HG03460 (cell line): ENCODE data around the gene AS3MT.
A peak's percentile ranks its signal among the peaks of the same experiment; 100 is the strongest.
"Not testable (repeated sequence)": the region's sequence is repeated elsewhere in the genome, so short reads cannot be mapped to it uniquely, and the experiment has no call there.

ENCODE experiments used
- ATAC-seq: cut with Tn5 transposase; IDR thresholded peaks from one replicate; pipeline ENCODE4 v1.9.1; 2021; ENCODE audit not compliant: unreplicated experiment

The AS3MT gene

GRCh38 chr10:102855731-102856436 is 13.4 kb upstream of the AS3MT start:
- not testable (repeated sequence) for ATAC-seq

GRCh38 chr10:102856758-102857424 is 12.4 kb upstream of the AS3MT start:
- ATAC-seq, result no peak

GRCh38 chr10:102859911-102860310 is 9.4 kb upstream of the AS3MT start:
- ATAC-seq, result no peak

DNA sequence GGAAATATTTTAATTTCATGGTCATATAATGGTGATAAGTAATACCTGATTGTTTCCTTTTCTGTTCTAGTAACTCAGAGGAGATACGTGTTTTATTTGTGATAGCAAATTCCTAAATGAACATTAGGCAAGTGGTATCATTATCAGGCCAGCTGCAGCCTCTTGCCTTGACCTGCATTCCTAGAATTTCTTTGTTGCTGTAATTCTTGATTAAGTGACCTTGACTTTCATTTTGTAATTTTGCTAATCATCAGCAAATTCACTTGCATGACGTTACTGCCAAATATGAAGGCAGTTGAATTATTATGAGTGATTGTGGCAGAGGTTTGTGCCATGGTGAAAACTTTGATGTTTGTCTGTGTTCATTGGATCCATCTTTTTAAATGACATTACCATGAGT is 5.6 kb upstream of the AS3MT start:
- no peak for ATAC-seq

DNA sequence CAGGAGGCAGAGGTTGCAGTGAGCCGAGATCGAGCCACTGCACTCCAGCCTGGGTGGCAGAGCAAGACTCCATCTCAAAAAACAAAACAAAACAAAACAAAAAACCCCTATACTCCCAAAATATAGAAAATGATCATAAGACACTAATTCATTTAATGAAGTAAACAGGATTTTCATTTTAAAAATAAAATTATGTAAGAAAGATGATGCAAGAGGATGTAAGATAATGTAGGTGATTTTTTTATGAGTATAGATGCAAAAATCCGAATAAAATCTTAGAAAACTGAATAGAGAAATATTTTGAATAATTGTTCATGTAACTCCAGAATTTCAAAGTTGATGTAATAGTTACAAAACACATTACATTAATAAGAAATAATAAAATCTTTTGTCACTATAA is 3.6 kb upstream of the AS3MT start:
- ATAC-seq, result no peak

DNA sequence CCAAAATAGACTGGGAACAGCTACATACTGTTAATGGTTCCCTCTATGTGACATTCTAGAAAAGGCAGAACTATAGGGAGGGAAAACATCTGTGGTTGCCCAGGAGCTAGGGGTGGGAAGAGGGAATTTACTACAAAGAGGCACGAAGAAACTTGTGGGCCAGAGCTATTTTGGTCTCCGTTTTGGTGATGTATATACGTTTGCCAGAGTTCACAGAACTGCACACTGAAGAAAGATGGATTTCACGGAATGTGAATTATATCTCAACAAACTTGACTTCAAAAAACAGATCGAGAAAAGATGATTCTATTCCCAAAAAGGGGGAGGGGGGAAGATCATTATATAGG is 386 bp upstream of the AS3MT start:
- ATAC-seq, result no peak

GRCh38 chr10:102870221-102870620 is 951 bp downstream of the AS3MT start:
- no peak for ATAC-seq

- ATAC-seq, result no peak
Observed at GRCh38 chr10:102872163-102872562, 2.9 kb downstream of the AS3MT start.

GRCh38 chr10:102876747-102877153 is 7.5 kb downstream of the AS3MT start:
- no peak for ATAC-seq

- no peak for ATAC-seq
Observed at GRCh38 chr10:102878629-102879028, 9.4 kb downstream of the AS3MT start.

DNA sequence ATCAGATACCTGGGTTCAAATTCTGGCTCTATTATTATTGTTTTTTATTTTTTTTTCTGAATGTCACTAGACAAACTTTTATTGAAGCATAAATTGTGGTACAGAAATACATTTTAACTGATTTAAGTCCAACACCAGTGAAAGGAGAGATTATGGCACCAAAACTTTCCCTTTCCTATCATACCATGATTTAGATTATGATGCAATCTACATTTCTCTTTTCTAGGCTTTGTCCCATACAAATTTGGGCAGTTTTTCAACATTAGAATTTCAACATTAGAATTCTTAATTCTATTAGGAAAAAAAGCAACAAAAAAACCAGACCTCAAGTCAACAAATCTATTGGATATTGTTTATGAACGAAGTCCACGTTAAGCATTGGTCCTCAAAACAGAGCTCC is 11.0 kb downstream of the AS3MT start:
- ATAC-seq, result no peak

- no peak for ATAC-seq
Observed at GRCh38 chr10:102888048-102888447, 18.8 kb downstream of the AS3MT start.

DNA sequence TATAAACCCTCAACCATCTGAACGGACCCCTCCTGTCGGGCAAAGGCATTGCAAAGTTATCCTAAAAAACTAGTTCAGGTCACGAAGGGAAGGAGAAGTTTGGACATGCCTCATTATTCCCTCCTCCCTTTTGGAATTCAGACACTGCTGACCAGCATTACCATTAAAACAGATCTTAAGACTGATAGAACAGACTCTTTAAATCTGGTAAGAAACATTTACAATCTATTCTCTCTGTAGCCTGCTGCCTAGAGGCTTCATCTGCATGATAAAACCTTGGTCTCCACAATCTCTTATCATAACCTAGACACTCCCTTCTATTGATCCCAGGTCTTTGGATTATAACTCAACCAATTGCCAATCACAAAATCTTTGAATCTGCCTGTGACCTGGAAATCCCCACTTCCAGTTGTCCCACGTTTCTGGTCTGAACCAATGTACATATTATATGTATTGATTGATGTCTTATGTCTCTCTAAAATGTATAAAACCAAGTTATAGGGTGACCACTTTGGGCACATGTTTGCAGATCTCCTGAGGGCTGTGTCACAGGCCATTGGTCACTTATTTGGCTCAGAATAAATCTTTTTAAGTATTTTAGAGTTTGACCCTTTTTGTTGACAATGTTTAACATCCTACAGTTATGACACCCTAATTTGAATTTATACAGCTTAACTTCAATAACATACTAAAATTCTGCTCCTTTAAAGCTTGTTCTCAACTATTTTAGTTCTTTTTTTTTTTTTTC is 25.4 kb downstream of the AS3MT start:
- ATAC-seq, result no peak

DNA sequence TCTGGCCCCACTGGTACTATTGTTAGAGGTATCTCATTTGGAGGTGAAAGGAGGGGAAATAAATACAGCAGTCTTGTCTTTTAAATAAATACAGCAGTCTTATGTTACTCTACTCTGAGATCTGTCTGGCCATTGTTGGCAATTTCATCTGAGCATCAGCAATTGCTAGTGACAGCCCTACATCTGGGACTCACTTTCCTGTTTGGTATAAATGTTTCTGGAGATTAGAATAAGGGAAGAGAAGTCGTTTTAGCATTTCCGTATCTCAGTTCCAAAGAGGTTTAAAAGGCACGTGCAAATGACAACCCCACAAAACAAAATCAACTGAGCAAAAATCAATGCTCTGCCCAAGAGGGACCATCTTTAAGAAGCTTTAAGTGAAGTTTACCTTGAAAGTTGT is 30.7 kb downstream of the AS3MT start:
- no peak for ATAC-seq

DNA sequence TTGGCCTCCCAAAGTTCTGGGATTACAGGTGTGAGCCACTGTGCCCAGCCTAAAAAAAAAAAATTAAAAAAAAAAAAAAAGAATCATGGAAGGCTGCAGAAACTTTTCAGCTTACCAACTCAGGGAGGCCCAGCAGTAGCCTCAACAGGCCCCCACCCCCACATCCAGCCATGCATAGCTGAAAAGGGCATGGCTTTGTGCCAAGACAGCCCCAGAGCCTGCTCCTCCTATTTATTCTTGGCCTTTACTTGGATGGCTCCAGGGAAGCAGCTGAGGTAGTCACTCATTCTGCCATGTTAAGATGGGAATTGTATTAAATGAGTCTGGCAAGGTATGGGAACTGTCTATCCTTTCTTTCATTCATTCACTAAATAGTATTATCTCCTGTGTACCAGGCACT is 35.1 kb downstream of the AS3MT start:
- no peak for ATAC-seq

DNA sequence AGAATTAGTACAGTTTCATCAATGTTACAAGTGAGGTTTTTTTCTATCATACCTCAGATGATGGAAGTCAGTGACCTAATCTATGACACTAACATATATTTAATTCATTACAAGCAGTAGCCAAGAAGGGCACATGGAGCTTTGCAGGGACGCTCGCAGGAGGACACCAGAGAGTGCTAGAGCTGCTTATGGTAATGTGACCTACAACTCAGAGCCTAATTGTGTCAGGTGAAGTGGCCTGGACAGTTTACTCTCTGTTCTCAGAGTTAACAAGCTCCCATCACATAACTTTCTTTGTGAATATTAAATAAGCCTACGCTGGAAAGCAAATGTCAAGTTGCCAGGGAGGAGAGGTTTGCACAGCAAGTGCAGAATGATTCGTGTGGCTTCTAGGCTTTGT is 37.2 kb downstream of the AS3MT start:
- no peak for ATAC-seq

DNA sequence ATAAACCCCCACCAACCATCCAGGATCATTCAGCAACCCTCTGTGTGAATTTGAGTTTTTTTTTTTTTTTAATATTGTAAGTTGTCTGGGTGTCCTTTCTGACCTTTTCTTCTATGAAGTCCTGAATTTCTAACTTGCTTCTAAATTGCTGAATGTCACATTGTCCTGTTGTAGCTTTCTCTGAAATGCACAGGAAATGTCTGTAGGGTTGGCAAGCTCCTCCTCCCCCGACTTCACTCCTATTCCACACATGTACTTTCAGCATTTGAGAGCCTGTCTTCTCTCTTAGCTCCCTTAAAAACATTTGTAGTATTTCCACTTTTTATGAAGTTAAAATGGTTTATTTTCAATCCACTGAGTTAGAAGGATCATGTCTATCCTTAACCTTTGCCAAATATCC is 45.5 kb downstream of the AS3MT start:
- no peak for ATAC-seq

GRCh38 chr10:102916173-102916572 is 46.9 kb downstream of the AS3MT start:
- ATAC-seq, result no peak

DNA sequence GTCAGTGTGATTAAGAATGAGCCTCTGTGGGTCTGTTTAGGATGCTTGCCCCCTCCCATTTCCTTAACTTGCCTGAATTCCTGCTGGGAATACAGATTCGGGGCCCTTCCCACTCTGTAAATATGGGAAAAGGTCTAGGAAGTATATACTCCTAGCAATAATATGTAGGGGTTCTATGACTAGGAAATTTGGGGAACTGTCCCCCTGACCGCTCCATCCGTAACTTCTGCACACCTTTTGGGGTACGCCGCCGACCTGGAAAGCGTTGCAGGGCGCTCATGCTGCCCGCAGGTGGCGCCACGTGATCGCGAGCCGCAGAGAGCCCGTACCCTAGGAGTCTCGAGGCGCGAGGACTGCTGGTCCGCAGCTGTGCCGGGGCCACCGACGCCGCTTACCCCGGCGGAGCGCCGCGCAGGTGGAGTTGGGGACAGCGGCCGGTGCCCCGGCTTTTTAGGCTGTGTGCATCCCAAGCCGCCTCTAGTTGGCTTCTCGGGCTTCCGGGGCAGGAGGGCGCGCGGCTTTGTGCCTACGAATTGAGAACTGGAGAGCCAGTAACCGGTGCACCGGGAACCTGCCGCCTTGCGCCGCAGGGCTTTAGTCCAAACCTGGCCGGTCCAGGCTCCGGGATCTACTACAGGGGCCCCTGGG is 48.2 kb downstream of the AS3MT start:
- peak; percentile 38 for ATAC-seq

DNA sequence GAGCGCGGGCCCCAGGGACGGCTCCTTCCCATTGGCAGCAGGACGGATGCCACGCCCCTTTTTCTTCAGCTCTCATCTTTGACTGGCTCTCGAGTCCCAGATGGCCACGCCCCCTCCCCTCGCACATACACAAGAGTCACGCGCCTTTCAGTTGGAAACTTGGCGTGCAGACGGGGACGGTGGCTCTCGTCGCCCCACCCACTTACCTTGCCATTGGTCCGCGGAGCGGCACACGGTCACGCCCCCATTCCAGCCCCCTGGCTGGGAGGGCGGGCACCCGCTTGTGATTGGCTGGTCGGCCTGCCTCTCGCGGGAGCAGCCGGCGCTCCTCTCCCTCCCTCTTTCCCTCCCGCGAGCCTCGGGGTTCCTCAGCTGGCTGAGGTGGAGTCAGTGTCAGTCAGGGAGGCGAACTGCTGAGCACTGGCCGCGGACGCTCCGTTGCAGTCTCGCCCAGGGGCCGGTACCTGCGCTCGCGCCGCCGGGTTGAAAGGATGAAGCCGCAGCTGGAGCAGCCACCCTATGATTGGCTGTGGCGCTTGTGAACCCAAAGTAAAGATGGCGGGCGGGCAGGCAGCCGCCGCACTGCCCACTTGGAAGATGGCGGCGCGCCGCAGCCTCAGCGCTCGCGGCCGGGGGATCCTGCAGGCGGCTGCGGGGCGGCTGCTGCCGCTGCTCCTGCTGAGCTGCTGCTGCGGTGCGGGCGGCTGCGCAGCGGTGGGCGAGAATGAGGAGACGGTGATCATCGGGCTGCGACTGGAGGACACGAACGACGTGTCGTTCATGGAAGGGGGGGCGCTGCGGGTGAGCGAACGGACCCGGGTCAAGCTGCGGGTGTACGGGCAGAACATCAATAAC is 48.9 kb downstream of the AS3MT start, which contains the start of gene CNNM2:
Gene CNNM2 (plus strand): TSS at position 333 of the 855 bp plus-strand sequence. CDS start 187 bp downstream, at position 520.
- ATAC-seq, result peak; percentile 87

DNA sequence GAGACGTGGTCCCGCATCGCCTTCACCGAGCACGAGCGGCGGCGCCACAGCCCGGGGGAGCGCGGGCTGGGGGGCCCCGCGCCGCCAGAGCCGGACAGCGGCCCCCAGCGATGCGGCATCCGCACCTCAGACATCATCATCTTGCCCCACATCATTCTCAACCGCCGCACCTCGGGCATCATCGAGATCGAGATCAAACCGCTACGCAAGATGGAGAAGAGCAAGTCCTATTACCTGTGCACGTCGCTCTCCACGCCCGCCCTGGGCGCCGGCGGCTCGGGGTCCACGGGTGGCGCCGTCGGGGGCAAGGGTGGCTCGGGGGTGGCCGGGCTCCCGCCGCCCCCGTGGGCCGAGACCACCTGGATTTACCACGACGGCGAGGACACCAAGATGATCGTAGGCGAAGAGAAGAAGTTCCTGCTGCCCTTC is 49.6 kb downstream of the AS3MT start:
- no peak for ATAC-seq
